NCI-H146 (cell line): ENCODE data around the gene SMAD3.
A peak's percentile ranks its signal among the peaks of the same experiment; 100 is the strongest.
"Not testable (repeated sequence)": the region's sequence is repeated elsewhere in the genome, so short reads cannot be mapped to it uniquely, and the experiment has no call there.

ENCODE experiments used
- DNase-seq: peaks from one replicate; lab custom pipeline; 2025; lab: John Stamatoyannopoulos, UW

SMAD3 gene

GRCh38 chr15:67063689-67064606 is 1.5 kb upstream of the SMAD3 start:
- peak; percentile 86 for DNase-seq

GRCh38 chr15:67064607-67065530 is 533 bp upstream of the SMAD3 start:
- DNase-seq, result no peak

- DNase-seq, result no peak
Observed at GRCh38 chr15:67066041-67066958, 898 bp downstream of the SMAD3 start.

GRCh38 chr15:67066959-67067853 is 1.8 kb downstream of the SMAD3 start:
- DNase-seq, result no peak

- DNase-seq, result no peak
Observed at GRCh38 chr15:67067930-67068551, 2.6 kb downstream of the SMAD3 start.

- no peak for DNase-seq
Observed at GRCh38 chr15:67068710-67069400, 3.5 kb downstream of the SMAD3 start.

GRCh38 chr15:67070150-67070549 is 4.7 kb downstream of the SMAD3 start:
- no peak for DNase-seq

GRCh38 chr15:67070892-67071664 is 5.7 kb downstream of the SMAD3 start:
- no peak for DNase-seq

GRCh38 chr15:67072442-67072841 is 7.0 kb downstream of the SMAD3 start:
- no peak for DNase-seq

- DNase-seq, result no peak
Observed at GRCh38 chr15:67072958-67073357, 7.6 kb downstream of the SMAD3 start.

GRCh38 chr15:67074886-67075229 is 9.5 kb downstream of the SMAD3 start:
- no peak for DNase-seq

GRCh38 chr15:67075555-67076135 is 10.2 kb downstream of the SMAD3 start:
- DNase-seq, result not testable (repeated sequence)

- DNase-seq, result no peak
Observed at GRCh38 chr15:67076147-67076843, 10.9 kb downstream of the SMAD3 start.

- DNase-seq, result no peak
Observed at GRCh38 chr15:67077641-67078215, 12.3 kb downstream of the SMAD3 start.

- no peak for DNase-seq
Observed at GRCh38 chr15:67079361-67079760, 14.0 kb downstream of the SMAD3 start.

GRCh38 chr15:67080118-67080899 is 14.9 kb downstream of the SMAD3 start:
- no peak for DNase-seq
